GM23338 (cell line): ENCODE results near the gene RTN4RL1. TPM values are rescaled to one million over a fixed set of nuclear protein-coding genes. Genes with fewer than 3 reads are reported as not detected.

Source experiments
- ATAC-seq: fragments of 200-7000 bp; cut with Tn5 transposase; 3 replicates; pipeline ENCODE4 v1.9.1; 2020
- DNase-seq: peaks from one replicate; pipeline ENCODE4 v3.0.0-alpha.2; 2015; ENCODE audit warnings: low spot score
- H2AFZ ChIP-seq: fragments of 200-600 bp; sonication (generic); 2 replicates; pipeline ENCODE4 v1.8.0; 2016; ENCODE audit warnings: antibody characterized with exemption, mild to moderate bottlenecking, moderate library complexity
- H3F3A ChIP-seq: fragments of 200-600 bp; sonication (generic); replicated peaks from 2 replicates; pipeline ENCODE4 v1.8.0; 2017; ENCODE audit warnings: antibody characterized with exemption, mixed run types, low read depth
- H3K27ac ChIP-seq: fragments of 200-600 bp; sonication (generic); 2 replicates; pipeline ENCODE4 v1.6.1; 2016; ENCODE audit warnings: low read depth
- H3K27me3 ChIP-seq: fragments of 200-600 bp; sonication (generic); 2 replicates; pipeline ENCODE4 v1.8.0; 2016; ENCODE audit warnings: mild to moderate bottlenecking, mixed run types, moderate library complexity; ENCODE audit not compliant: insufficient read depth
- H3K36me3 ChIP-seq: fragments of 200-600 bp; sonication (generic); 2 replicates; pipeline ENCODE4 v1.8.0; 2016; ENCODE audit warnings: mild to moderate bottlenecking; ENCODE audit not compliant: insufficient read depth
- H3K4me1 ChIP-seq: fragments of 200-600 bp; sonication (generic); 2 replicates; pipeline ENCODE4 v1.8.0; 2016; ENCODE audit warnings: mild to moderate bottlenecking, moderate library complexity; ENCODE audit not compliant: insufficient read depth
- H3K4me2 ChIP-seq: fragments of 200-600 bp; sonication (generic); 2 replicates; pipeline ENCODE4 v1.7.1; 2017; ENCODE audit warnings: mixed run types
- H3K4me3 ChIP-seq: fragments of 200-600 bp; sonication (generic); 2 replicates; pipeline ENCODE4 v1.6.1; 2016; ENCODE audit warnings: mixed run types
- H3K79me2 ChIP-seq: fragments of 200-600 bp; sonication (generic); replicated peaks from 2 replicates; pipeline ENCODE4 v1.8.0; 2017; ENCODE audit warnings: mild to moderate bottlenecking; ENCODE audit not compliant: insufficient read depth
- H3K9me2 ChIP-seq: fragments of 200-600 bp; sonication (generic); 2 replicates; pipeline ENCODE4 v1.8.0; 2017; ENCODE audit not compliant: insufficient read depth
- H4K20me1 ChIP-seq: fragments of 200-600 bp; sonication (generic); replicated peaks from 2 replicates; pipeline ENCODE4 v1.8.0; 2017; ENCODE audit warnings: mild to moderate bottlenecking; ENCODE audit not compliant: insufficient read depth
- H3K27ac Mint-ChIP-seq: 2 replicates; pipeline ENCODE4 v1.8.0; 2020; ENCODE audit warnings: inconsistent platforms, mild to moderate bottlenecking, moderate library complexity, mixed read lengths
- H3K27me3 Mint-ChIP-seq: 3 replicates; pipeline ENCODE4 v1.8.0; 2022; ENCODE audit warnings: low read depth, mild to moderate bottlenecking, moderate library complexity, mixed read lengths, inconsistent platforms; ENCODE audit not compliant: insufficient read depth, poor library complexity
- H3K36me3 Mint-ChIP-seq: 3 replicates; pipeline ENCODE4 v1.8.0; 2021; ENCODE audit warnings: low read depth, mild to moderate bottlenecking, inconsistent platforms, moderate library complexity, mixed read lengths
- H3K4me1 Mint-ChIP-seq: 3 replicates; pipeline ENCODE4 v1.8.0; 2020; ENCODE audit warnings: mild to moderate bottlenecking, inconsistent platforms, mixed read lengths
- H3K4me3 Mint-ChIP-seq: 3 replicates; pipeline ENCODE4 v1.8.0; 2021; ENCODE audit warnings: moderate library complexity, mild to moderate bottlenecking, inconsistent platforms, mixed read lengths
- H3K9me3 Mint-ChIP-seq: 3 replicates; pipeline ENCODE4 v1.8.0; 2020; ENCODE audit warnings: moderate library complexity, mild to moderate bottlenecking, inconsistent platforms, mixed read lengths
- EZH2 ChIP-seq: fragments of 200-600 bp; sonication (generic); IDR thresholded peaks from one replicate; pipeline ENCODE4 v1.8.0; 2017; ENCODE audit warnings: antibody characterized with exemption, mild to moderate bottlenecking, low read depth; ENCODE audit not compliant: unreplicated experiment
- STAT1 ChIP-seq: IDR thresholded peaks from one replicate; pipeline ENCODE4 v1.6.1; 2016; ENCODE audit warnings: antibody characterized with exemption; ENCODE audit not compliant: unreplicated experiment
- ZNF114 ChIP-seq: fragments of 250-450 bp; sonication (Bioruptor Pico); IDR thresholded peaks from 2 replicates; pipeline ENCODE4 v1.5.0; 2020; ENCODE audit warnings: mild to moderate bottlenecking, moderate library complexity
- polyA plus RNA-seq: library from polyadenylated mRNA; unstranded; fragments of >200 nt; fragmentation: Nextera tagmentation; extraction: Ambion mirVana; gene quantifications from 2 replicates; pipeline ENCODE4 v1.2.1, GENCODE V29; 2016
- total RNA-seq: library from RNA; depleted of rRNA; stranded (reverse); fragments of >200 nt; shearing (Covaris generic); gene quantifications from 2 replicates; pipeline ENCODE4 v1.2.3, GENCODE V29; 2014
- TF ChIP-seq, protein P1 (sequence below), 2 experiments: fragments of 200-600 bp in 1 of 2; sonication (generic) in 1 of 2; conservative IDR thresholded peaks; 2 replicates each; pipeline versions ENCODE4 v1.5.1 to v1.6.1; 2016 to 2017; ENCODE audit warnings: antibody characterized with exemption in 2 of 2, low read depth in 2 of 2, mild to moderate bottlenecking in 2 of 2, moderate library complexity in 1 of 2

Gene RTN4RL1
- total and polyA plus RNA-seq, 2 experiments from 2014 or later: 0.17 TPM; not detected in 1

- peaks cover 4% of the 10 kb centered on the region; the same call in 1 of the 2 replicates for H3K4me1 ChIP-seq
- peaks cover 88% of the 10 kb centered on the region for H3K27me3 ChIP-seq
- DNase-seq: peak; percentile 78
- H3K27me3 Mint-ChIP-seq: peaks cover 80% of the 10 kb centered on the region
- peak overlapping the region; percentile 69 for H3K4me3 ChIP-seq
- H3K4me1 Mint-ChIP-seq: peaks cover 2% of the 10 kb centered on the region
- no peaks in the 10 kb centered on the region for H3K79me2 ChIP-seq
- no peaks in the 10 kb centered on the region; the same call in 1 of the 2 replicates for H4K20me1 ChIP-seq
- H3K9me2 ChIP-seq: no peaks in the 10 kb centered on the region
- H3K27ac ChIP-seq: no peak overlapping the region
- H3F3A ChIP-seq: 0 out of 2 replicates have a peak, but pooled peaks cover 4% of the 10 kb centered on the region
- H3K27ac Mint-ChIP-seq: no peak overlapping the region
- peak overlapping the region; percentile 66 for H3K4me3 Mint-ChIP-seq
- peak; percentile 91 for TF ChIP-seq EZH2
- no peak for TF ChIP-seq ZNF114 (CRISPR knock-in tag)
- TF ChIP-seq, protein P1, sequence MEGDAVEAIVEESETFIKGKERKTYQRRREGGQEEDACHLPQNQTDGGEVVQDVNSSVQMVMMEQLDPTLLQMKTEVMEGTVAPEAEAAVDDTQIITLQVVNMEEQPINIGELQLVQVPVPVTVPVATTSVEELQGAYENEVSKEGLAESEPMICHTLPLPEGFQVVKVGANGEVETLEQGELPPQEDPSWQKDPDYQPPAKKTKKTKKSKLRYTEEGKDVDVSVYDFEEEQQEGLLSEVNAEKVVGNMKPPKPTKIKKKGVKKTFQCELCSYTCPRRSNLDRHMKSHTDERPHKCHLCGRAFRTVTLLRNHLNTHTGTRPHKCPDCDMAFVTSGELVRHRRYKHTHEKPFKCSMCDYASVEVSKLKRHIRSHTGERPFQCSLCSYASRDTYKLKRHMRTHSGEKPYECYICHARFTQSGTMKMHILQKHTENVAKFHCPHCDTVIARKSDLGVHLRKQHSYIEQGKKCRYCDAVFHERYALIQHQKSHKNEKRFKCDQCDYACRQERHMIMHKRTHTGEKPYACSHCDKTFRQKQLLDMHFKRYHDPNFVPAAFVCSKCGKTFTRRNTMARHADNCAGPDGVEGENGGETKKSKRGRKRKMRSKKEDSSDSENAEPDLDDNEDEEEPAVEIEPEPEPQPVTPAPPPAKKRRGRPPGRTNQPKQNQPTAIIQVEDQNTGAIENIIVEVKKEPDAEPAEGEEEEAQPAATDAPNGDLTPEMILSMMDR (conservative IDR thresholded peaks at IDR 0.05; ENCODE audit: low read depth in 2 of 2): peak; percentile 42 to 71
- peak overlapping the region; percentile 94 for H2AFZ ChIP-seq
- H3K9me3 Mint-ChIP-seq: no peaks in the 10 kb centered on the region
- ATAC-seq: peak; percentile 4
- H3K36me3 ChIP-seq: no peaks in the 10 kb centered on the region
- H3K36me3 Mint-ChIP-seq: no peaks in the 10 kb centered on the region
- peak overlapping the region; percentile 88 for H3K4me2 ChIP-seq
Measured at GRCh38 chr17:2025622-2026309, 632 bp upstream of the RTN4RL1 start.

DNA sequence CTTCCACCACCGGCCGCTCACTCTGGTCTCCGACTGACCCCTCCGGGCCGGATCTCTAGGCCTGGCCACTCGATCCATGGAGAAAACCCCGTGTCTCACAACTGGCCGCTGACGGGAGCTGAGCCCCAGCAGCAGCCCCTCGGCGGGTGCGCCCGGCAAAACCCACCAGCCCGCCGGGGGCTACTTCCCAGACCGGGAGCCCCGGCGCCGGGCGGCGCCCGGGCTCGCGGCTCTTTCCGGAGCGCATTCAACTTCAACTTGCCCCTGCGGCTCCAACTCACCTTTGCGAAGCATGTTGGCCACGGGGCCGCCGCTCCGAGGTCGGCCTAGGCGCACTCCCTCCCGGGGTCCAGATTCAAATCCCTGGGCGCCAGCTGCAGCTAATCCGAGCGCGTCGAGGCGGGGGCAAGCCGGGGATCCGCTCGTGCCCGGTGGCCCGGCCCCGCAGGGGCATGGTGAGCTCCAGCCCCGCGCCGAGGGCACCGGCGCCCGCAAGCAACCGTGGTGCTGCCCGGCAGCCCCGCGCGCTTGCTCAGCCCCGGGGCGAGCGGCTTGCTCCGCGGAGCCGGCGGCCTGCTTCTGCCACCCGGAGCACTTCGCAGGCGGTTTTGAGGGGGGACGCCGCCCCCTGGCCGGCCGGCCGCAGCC, 438 bp downstream of the RTN4RL1 start:
- Histone ChIP-seq H4K20me1 (no peaks in the 10 kb centered on the region), H3K4me1 (peaks cover 4% of the 10 kb centered on the region; the same call in 1 of the 2 replicates), H3K4me3 (peak overlapping the region; percentile 69), H3K4me2 (peak overlapping the region; percentile 88), H2AFZ (peak overlapping the region; percentile 94), H3K9me2 (no peaks in the 10 kb centered on the region), H3K79me2 (no peaks in the 10 kb centered on the region), H3K36me3 (no peaks in the 10 kb centered on the region), H3K27me3 (peaks cover 98% of the 10 kb centered on the region), H3F3A (0 out of 2 replicates have a peak, but pooled peaks cover 4% of the 10 kb centered on the region), H3K27ac (no peak overlapping the region)
- Mint-ChIP-seq H3K9me3 (no peaks in the 10 kb centered on the region), H3K4me3 (peak overlapping the region; percentile 68; the same call in 2 of the 3 replicates), H3K27ac (no peak overlapping the region), H3K4me1 (no peaks in the 10 kb centered on the region; the same call in 2 of the 3 replicates), H3K36me3 (no peaks in the 10 kb centered on the region), H3K27me3 (peaks cover 85% of the 10 kb centered on the region)
- TF ChIP-seq EZH2 (peak; percentile 92), STAT1 (no peak)
- peak; percentile 7 for ATAC-seq
- peak; percentile 51 for DNase-seq
